ENCODE results near the gene KANSL2. TPM values are rescaled to one million over a fixed set of nuclear protein-coding genes. Genes with fewer than 3 reads are reported as not detected.

Gene KANSL2
- polyA plus RNA-seq, 1 donor from 2014 or later = 116 TPM

DNA sequence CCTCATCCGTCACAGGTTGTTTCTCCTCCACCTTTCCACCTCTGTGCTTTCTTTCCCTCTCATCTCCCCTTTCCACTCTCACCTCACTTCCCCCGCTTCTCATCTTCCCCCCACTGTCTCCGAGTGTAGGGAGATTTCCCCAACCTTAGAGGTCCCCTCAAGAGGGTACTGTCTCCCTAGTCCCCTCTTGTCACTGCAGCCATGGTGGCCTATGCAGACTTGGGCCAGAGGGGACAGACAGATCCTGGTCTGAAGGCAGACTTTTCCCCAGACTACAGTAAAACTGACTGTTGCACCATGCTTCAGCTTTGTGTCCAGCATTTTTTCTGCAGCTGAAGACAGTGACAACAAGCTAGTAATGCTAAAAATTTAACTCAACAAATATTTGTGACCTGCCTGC is 41.2 kb downstream of the KANSL2 start:
- peaks cover 4% of the 10 kb centered on the region for H3K36me3 ChIP-seq (ENCODE audit: insufficient read depth, low read length)
- no peak overlapping the region for H3K4me3 ChIP-seq (ENCODE audit: low read length)
- no peak overlapping the region for H3K4me2 ChIP-seq (ENCODE audit: low read length)
- no peaks in the 10 kb centered on the region for H4K20me1 ChIP-seq (ENCODE audit: insufficient read depth)
- no peaks in the 10 kb centered on the region for H3K27me3 ChIP-seq (ENCODE audit: insufficient read depth, low read depth, low read length)
- H3F3A ChIP-seq (ENCODE audit: insufficient read depth, low read length, poor library complexity, severe bottlenecking) = no peaks in the 10 kb centered on the region
- no peak overlapping the region for H2AFZ ChIP-seq (ENCODE audit: low read depth, low read length)
- no peak overlapping the region for H3K27ac ChIP-seq (ENCODE audit: low read length)
- no peaks in the 10 kb centered on the region for H3K79me2 ChIP-seq (replicated peaks; ENCODE audit: insufficient read depth, low read length)
- no peak overlapping the region for H3K9ac ChIP-seq (ENCODE audit: low read length)
- no peaks in the 10 kb centered on the region for H3K9me2 ChIP-seq (ENCODE audit: insufficient read depth, low read length)
- peaks cover 8% of the 10 kb centered on the region for H3K9me3 ChIP-seq (ENCODE audit: low read length)
- TF ChIP-seq, protein P1, sequence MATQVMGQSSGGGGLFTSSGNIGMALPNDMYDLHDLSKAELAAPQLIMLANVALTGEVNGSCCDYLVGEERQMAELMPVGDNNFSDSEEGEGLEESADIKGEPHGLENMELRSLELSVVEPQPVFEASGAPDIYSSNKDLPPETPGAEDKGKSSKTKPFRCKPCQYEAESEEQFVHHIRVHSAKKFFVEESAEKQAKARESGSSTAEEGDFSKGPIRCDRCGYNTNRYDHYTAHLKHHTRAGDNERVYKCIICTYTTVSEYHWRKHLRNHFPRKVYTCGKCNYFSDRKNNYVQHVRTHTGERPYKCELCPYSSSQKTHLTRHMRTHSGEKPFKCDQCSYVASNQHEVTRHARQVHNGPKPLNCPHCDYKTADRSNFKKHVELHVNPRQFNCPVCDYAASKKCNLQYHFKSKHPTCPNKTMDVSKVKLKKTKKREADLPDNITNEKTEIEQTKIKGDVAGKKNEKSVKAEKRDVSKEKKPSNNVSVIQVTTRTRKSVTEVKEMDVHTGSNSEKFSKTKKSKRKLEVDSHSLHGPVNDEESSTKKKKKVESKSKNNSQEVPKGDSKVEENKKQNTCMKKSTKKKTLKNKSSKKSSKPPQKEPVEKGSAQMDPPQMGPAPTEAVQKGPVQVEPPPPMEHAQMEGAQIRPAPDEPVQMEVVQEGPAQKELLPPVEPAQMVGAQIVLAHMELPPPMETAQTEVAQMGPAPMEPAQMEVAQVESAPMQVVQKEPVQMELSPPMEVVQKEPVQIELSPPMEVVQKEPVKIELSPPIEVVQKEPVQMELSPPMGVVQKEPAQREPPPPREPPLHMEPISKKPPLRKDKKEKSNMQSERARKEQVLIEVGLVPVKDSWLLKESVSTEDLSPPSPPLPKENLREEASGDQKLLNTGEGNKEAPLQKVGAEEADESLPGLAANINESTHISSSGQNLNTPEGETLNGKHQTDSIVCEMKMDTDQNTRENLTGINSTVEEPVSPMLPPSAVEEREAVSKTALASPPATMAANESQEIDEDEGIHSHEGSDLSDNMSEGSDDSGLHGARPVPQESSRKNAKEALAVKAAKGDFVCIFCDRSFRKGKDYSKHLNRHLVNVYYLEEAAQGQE (IDR thresholded peaks at IDR 0.05; ENCODE audit: borderline replicate concordance) = no peak
- TF ChIP-seq EZH2 (IDR thresholded peaks at IDR 0.05; ENCODE audit: borderline replicate concordance, insufficient read depth, low read length, poor library complexity, severe bottlenecking) (no peak), SMC3 (conservative IDR thresholded peaks at IDR 0.05; ENCODE audit: poor library complexity) (no peak)

DNA sequence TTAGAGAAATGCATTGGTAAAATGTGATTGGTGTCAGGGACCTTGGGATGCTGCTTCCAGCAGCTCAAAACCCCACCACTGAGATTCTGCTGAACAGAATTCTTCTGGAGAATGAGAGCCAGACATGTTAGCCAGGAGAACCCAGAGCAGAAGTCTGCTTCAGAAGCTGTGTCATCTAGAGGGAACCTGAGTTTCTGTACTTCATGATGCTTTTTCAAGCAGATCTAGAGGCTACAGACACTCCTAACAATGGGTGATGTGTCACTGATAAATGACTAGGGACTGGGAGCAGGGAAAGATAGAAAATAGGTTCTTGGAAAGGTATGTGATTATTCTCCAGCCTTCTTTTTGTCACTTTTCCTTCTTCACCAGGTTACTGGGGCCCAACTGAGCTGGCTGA is 41.6 kb downstream of the KANSL2 start:
- no peak overlapping the region for H3K9ac ChIP-seq (ENCODE audit: low read length)
- H2AFZ ChIP-seq (ENCODE audit: low read depth, low read length) = no peak overlapping the region
- no peaks in the 10 kb centered on the region for H4K20me1 ChIP-seq (ENCODE audit: insufficient read depth)
- H3K4me3 ChIP-seq (ENCODE audit: low read length) = no peak overlapping the region
- no peak overlapping the region for H3K4me2 ChIP-seq (ENCODE audit: low read length)
- peaks cover 4% of the 10 kb centered on the region for H3K36me3 ChIP-seq (ENCODE audit: insufficient read depth, low read length)
- no peaks in the 10 kb centered on the region for H3K79me2 ChIP-seq (replicated peaks; ENCODE audit: insufficient read depth, low read length)
- peaks cover 8% of the 10 kb centered on the region for H3K9me3 ChIP-seq (ENCODE audit: low read length)
- no peaks in the 10 kb centered on the region for H3F3A ChIP-seq (ENCODE audit: insufficient read depth, low read length, poor library complexity, severe bottlenecking)
- no peak overlapping the region for H3K27ac ChIP-seq (ENCODE audit: low read length)
- no peaks in the 10 kb centered on the region for H3K9me2 ChIP-seq (ENCODE audit: insufficient read depth, low read length)
- TF ChIP-seq, protein P1 (IDR thresholded peaks at IDR 0.05; ENCODE audit: borderline replicate concordance) = no peak
- TF ChIP-seq, protein P2, sequence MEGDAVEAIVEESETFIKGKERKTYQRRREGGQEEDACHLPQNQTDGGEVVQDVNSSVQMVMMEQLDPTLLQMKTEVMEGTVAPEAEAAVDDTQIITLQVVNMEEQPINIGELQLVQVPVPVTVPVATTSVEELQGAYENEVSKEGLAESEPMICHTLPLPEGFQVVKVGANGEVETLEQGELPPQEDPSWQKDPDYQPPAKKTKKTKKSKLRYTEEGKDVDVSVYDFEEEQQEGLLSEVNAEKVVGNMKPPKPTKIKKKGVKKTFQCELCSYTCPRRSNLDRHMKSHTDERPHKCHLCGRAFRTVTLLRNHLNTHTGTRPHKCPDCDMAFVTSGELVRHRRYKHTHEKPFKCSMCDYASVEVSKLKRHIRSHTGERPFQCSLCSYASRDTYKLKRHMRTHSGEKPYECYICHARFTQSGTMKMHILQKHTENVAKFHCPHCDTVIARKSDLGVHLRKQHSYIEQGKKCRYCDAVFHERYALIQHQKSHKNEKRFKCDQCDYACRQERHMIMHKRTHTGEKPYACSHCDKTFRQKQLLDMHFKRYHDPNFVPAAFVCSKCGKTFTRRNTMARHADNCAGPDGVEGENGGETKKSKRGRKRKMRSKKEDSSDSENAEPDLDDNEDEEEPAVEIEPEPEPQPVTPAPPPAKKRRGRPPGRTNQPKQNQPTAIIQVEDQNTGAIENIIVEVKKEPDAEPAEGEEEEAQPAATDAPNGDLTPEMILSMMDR (IDR thresholded peaks at IDR 0.05; ENCODE audit: poor library complexity, severe bottlenecking) = no peak
- no peak for TF ChIP-seq MXI1 (conservative IDR thresholded peaks at IDR 0.05; ENCODE audit: poor library complexity, severe bottlenecking)
- no peak for TF ChIP-seq EZH2 (IDR thresholded peaks at IDR 0.05; ENCODE audit: borderline replicate concordance, insufficient read depth, low read length, poor library complexity, severe bottlenecking)
- TF ChIP-seq TAF1 (IDR thresholded peaks at IDR 0.05; ENCODE audit: low read depth) = no peak
- TF ChIP-seq SMC3 (conservative IDR thresholded peaks at IDR 0.05; ENCODE audit: poor library complexity) = no peak
- no peak for TF ChIP-seq POLR2AphosphoS5 (IDR thresholded peaks at IDR 0.05)
- no peak for TF ChIP-seq RAD21 (conservative IDR thresholded peaks at IDR 0.05)
- no peak for TF ChIP-seq EP300 (conservative IDR thresholded peaks at IDR 0.05; ENCODE audit: poor library complexity, severe bottlenecking)
- H3K27me3 ChIP-seq (ENCODE audit: insufficient read depth, low read depth, low read length) = no peaks in the 10 kb centered on the region
